Activated CD8-positive, alpha-beta memory T cell treated with anti-CD3 and anti-CD28 coated beads for 4 hours (primary cell): ENCODE results near the gene CD3E.

Experiments used
- DNase-seq, 2 donors: peaks; one replicate each; pipeline ENCODE4 v3.0.0-alpha.2; 2020; ENCODE audit warnings: low read depth in 2 of 2

CD3E gene

DNA sequence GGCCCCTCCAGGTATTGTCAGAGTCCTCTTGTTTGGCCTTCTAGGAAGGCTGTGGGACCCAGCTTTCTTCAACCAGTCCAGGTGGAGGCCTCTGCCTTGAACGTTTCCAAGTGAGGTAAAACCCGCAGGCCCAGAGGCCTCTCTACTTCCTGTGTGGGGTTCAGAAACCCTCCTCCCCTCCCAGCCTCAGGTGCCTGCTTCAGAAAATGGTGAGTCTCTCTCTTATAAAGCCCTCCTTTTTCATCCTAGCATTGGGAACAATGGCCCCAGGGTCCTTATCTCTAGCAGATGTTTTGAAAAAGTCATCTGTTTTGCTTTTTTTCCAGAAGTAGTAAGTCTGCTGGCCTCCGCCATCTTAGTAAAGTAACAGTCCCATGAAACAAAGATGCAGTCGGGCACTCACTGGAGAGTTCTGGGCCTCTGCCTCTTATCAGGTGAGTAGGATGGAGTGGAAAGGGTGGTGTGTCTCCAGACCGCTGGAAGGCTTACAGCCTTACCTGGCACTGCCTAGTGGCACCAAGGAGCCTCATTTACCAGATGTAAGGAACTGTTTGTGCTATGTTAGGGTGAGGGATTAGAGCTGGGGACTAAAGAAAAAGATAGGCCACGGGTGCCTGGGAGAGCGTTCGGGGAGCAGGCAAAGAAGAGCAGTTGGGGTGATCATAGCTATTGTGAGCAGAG is at the start of gene CD3E:
TSS of gene CD3E (plus strand) at position 163 of the 681 bp plus-strand sequence. CDS start at position 386, 223 bp downstream.
- peak in 1 of 2 donors; percentile 33 for DNase-seq

DNA sequence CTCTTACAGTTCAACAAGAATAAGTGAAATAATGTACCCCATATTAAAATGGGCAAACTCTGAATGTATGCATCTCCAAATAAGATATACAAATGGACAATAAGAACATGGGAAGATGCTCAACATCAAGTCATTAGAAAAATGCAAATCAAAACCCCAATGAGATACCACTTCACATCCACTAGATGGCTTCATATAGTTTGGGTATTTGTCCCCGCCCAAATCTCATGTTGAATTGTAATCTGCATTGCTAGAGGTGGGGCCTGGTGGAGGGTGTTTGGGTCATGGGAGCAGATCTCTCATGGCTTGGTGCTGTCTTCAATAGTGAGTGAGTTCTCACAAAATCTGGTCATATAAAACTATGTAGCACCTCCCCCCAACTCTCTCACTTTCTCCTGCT is 46.1 kb upstream of the CD3E start:
- DNase-seq: no peak

DNA sequence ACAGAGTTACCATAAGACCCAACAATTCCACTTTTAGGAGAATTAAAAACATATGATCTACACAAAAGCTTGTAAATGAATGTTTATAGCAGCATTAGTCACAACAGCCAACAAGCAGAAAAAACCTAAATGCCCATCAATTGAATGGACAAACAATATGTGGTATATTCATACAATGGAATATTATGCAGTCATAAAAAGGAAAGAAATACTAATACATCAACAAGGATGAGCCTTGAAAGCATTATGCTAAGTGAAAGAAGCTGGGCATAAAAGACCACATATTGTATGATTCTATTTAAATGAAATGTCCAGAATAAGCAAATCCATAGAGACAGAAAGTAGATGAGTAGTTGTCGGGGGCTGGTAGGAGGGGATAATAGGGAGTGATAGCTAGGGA is 45.4 kb upstream of the CD3E start:
- no peak for DNase-seq

DNA sequence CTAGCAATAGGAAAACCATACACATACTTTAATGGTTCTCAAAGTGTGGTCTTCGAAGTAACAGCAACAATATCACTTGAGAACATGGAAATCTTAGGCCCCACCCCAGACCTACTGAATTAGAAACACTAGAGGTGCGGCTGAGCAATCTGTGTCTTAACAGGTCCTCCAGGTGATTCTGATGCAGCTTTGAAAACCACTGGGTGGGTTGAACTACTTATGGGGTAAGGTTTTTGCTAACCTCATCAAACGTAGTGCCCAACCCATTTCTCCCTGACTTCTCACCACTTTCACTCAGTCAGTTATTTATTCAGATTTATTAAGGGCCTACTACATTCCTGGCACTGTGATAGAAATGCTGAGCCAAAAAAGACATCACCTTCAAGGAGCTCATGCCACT is 44.2 kb upstream of the CD3E start:
- DNase-seq: no peak

DNA sequence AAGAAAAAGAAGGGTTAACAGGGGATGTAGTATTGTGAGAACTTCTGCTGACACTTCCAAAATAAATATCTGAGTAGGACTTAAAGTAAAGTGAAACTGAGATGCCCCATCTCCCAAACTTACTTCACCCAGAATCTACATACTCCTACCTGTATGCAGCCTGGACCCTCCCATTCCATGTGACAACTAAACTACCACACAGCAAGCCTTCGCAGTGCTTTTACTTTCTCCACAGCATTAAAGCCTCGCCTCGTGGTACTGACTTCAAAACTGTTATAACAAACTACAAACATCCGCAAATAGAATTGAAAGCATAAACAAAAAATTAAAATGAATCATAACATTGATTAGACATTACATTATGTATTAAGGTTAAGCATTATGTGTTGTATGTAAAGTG is 41.4 kb upstream of the CD3E start:
- DNase-seq: no peak

DNA sequence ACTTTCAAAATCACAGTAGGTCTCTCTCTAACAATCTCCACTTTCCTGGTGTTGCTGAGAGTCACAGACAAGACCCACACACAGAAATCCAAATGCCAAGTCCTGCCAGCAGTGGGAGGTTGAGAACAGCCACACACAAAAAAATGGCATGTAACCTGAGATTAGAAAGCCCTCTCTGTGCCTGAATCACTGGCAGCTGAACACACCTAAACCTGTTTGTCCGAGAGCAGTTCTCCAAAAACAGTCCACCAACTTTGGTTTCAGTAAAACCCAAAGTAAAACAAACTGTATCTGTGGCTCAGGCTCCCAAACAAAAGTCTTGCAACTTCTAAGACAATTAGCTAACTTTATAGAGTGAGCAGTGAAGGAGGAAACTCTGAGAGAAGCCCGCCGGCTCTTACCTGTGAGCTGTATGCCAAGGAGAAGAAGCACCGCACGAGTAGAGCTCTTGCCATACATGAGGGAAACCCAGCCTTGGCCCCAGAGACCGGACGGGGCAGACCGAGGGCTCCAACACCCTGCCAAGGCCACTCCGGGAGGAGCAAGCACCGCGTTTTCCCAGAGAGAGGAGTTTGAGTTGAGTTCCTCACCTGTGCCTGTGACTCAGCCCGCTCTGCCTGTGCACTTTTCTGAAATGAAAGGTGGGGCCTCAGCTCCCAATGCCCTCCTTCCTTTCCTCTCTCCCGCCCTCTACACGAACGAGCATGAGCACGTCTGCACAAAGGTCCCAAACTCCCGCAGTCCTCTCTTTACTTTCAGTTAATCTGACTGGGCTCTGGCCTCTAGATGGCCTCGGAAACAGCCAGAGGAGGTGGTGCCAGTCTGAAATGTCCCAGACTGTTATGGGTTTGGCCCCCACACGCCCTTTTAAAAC is 40.6 kb upstream of the CD3E start, which contains the start of gene MPZL2:
TSS of gene MPZL2 (minus strand) at position 603 of the 874 bp plus-strand sequence. CDS start at position 459, 144 bp downstream.
- no peak for DNase-seq

DNA sequence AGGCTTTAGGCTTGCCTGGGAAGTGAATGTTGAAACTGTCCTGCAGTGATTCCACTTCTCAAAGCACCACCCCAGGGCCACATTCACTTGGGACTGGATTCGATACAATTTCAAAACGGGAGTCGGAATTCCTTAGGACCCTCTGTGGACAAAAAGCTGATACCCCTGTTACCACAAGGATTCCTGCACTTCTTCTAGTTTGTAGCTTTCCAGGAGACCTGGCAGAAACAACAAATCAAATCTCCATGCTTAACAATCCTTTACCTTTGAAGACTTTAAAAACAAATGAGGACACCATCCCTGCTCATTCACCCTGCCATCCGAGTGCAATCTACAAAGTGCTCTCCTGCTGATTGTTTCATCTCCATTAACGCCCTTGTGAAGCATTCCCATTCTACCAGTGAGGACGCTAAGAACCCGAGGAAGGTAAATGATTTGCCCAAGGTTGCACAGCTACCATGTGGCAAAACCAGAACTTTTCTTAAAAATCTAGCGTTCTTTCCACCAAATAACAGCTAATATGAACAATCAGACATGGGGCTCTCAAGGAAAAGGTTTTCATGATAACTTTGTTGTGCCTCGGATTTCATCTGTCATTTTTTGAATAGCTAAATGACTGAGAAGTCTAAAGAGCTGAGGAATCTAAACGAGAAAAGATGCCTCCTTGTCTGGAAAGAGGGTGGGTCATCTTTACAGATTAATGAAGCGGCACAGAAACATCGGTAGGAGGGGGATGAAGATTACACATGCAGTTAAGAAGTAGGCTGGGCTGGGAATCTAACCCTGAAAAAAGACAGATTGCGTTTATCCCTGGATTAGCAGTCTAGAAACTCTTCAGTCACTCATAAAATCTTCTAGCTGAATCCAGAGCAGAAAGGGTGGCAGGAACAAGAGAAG is 39.7 kb upstream of the CD3E start:
- DNase-seq: no peak

DNA sequence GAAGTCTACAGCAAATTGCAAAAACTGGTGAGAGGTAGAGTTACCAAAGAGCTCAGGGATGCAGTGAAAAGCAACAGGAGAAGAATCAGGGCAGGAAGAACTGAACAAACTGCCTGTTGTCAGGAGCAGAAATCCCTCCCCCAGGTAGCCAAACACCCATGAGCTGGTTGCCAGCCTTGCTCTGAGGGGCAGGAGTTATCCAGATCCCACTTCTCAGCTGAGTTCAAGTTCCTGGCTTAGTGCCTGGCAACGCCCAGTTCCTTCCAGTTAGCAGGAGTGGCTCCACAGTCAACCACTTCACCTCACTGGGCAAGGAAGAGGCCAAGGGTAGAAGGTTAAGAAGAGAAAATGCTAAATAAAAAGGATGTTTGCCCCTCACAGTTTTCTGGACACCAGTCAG is 38.6 kb upstream of the CD3E start:
- no peak for DNase-seq

DNA sequence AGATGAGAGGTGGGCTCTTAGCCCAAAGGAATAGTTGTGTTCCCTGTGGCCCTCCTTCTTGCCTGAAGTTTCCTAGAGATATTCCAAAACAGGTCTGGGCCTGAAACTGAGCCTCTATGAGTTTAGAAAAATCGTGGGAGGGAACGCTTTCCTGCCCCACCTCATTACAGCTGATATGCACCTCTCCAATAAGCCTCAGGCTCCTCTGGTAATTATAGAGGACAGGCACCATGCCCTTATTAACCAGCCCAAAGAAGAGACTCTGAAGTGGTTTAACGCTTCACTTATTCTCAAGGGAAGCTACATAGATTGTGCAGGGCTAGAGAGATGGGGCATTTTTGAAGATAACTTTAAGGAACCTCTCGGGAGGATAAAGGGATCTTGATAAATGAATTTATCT is 37.0 kb upstream of the CD3E start:
- no peak for DNase-seq

DNA sequence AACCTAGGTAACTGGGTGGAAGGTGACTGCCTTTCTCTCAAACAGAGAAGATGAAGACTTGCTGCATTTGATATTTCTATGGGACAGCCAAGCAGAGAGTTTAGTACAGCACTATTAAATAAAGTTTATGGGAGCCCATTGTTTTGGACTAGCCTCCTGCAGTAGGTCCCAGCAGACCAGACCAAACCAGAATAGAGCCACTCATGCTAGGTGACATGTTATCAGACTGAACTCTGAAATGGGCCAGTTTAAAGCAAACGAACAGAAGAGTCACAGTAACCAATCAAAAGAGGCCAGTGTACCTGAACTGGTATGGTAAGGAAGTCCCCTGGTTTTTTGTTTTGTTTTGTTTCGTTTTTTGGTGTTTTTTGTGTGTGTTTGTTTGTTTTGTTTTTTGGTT is 32.5 kb upstream of the CD3E start:
- DNase-seq: no peak

DNA sequence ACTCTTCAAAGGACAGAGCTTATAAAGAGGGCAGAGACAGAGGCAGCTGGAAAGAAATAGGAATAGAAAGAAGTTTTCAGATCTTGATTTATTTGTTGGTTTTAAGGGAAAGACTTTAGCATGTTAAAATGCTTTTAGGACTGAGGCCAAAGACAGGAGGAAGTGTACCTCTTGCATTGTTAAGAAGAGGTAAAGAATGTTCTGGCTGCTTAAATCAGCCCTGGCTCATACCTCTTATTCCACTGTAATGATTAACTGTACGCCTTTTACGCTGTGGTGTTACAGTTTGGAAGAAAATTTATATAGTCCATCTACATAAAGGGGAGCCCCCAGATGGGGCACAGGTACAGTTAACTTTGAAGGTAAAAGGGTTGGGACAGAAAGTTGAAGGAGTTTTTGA is 30.3 kb upstream of the CD3E start:
- no peak for DNase-seq

DNA sequence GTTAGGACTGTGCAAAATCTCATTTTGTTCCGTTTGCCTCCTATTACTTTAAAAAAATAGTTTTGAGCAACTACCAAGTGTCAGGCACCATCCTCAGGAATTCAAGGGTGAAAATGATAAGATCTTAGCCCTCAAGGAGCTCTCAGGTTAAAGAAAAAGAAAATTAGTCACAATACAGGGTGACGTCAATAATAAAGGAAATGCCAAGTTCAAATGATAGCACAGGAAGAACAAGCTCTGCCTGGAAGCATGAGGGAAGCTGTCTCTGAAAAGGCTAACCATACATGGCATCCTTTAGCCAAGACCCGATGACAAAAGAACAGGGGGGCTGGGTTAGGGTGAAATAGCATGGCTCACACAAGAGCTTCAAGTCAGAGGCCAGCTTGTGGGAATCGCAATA is 29.4 kb upstream of the CD3E start:
- no peak for DNase-seq

DNA sequence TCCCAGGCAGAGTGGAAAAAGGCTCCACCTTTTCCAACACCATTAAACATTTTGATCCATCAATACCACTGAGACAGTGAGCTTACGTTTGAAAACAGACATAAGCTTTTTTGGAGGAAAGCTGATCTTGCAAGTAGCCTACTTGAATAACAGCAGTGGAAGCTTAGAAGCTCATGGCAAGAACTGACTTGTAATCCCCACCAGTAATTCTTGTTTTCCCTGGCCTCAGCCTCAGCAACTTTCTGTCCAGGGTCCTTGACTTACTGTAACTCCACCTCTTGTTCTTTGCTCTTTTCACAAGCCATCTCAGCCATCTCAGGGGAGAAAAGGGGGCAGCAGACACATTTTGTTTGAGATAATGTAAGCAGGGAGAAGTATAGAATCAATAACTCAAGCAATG is 28.1 kb upstream of the CD3E start:
- no peak for DNase-seq

DNA sequence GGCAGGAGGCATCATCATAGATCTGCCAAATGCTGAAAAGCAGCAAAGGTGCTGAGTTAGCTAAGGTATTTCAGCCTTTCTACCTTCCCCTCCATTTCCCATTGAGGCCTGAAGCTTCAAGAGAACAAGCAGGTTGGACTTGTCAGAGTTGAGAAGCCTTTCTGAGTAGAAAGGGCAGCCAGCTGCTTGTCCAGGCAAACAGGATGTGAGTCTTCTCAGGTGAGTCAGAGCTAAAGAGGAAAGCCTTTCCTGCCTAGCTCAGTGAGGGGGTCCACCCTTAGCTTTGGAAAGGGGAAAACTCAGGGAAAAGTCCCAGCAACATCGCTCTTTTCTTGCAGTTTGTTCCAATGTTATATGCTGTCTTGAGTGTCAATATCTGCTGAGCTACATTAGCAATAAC is 27.2 kb upstream of the CD3E start:
- no peak for DNase-seq

DNA sequence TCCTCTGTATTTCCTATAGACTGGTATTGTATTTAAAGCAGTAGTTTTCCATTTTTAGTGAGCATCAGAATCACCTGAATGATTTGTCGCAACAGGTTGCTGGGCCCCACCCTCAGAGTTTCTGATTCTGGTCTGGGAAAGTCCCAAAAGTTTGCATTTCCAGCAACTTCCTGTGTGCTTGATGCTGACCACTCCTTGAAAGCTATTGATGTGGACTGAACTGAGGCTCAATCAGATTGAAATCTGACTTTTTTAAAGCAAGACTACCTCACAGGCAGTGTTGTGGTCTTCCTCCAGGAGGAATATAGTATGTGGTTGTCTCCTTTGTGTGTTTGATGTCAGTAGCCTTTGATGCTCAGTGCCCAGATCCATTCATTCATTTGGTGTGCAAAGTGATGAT is 23.2 kb upstream of the CD3E start:
- no peak for DNase-seq

DNA sequence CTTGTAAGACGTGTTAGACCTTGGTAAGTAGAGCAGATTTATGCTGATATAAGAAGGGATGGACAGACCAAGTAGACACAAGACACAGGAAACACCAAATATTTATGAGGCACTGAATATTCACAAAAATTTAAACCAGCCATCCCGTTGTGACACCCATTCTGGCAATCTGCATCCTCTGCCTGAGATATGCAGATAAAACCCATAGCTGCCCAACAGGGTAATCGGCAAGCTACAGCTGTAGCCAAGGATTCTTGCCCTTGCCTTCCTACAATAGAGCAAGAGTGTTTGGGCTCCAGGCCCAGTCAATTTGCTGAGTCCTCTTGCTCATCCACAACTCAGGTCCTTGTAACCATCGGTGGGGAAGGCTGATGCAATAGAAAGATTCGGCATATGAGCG is 21.9 kb upstream of the CD3E start:
- no peak for DNase-seq

DNA sequence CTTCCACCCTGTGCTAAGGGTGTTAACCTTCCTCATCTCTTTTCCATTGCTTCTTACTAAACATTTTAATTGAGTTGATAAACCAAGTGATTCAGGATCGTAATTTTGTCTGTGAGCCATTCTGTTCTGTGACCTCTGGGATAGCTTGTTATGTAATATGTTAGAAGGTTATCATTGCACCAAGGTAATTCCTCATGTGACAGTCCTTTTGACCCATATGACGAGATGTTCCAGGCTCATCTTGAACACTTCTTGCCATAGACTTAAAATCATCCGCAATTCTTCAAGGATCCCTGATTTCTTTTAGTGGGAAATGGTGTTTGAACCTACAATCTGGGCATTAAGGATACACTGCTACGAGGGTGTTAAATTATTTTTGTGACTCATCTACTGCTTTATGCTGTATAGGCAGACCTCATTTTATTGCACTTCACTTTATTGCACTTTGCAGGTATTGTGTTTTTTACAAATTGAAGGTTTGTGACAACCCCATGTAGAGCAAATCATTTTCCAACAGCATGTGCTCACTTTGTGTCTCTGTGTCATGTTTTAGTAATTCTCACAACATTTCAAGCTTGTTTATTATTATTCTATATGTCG is 21.4 kb upstream of the CD3E start:
- DNase-seq: no peak

DNA sequence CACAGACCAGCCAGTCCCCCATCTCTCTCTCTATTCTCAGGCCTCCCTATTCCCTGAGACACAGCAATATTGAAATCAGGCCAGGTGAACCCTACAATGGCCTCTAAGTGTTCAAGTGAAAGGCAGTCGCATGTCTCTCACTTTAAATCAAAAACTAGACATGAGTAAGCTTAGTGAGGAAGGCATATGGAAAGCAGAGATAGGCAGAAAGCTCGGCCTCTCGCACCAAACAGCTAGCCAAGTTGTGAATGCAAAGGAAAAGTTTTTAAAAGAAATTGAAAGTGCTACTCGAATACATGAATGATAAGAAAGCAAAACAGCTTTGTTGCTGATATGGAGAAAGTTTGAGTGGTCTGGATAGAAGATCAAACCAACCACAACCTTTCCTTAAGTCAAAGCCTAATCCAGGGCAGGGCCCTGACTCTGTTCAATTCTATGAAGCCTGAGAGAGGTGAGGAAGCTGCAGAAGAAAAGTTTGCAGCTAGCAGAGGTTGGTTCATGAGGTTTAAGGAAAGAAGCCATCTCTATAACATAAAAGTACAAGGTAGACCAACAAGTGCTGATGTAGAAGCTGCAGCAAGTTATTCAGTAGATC is 20.7 kb upstream of the CD3E start:
- DNase-seq: no peak

DNA sequence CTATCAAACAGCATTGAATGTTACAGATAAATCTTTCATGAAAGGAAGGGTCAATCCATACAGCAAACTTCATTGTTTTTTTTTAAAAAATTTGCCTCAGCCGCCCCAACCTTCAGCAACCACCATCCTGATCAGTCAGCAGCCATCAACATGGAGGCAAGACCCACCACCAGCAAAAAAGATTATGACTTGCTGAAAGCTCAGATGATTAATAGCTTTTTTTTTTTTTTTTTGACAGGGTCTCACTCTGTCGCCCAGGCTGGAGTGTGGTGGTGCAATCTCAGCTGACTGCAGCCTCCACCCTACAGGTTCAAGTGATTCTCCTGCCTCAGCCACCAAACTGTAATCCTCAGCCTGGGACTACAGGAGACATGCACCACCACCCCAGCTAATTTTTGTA is 18.0 kb upstream of the CD3E start:
- no peak for DNase-seq

DNA sequence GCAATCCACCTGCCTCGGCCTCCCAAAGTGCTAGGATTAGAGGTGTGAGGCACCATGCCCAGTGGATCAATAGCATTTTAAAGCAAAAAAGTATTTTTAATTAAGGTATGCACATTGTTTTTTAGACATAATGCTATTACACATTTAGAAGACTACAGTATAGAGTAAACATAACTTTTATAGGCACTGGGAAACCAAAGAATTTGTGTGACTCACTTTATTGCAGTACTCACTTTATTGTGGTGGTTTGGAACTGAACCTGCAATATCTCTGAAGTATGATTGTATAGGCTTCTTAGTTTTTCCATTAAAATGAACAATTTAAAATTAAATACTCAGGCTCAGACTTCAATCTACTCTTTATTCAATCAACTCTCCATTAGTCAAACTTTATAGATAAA is 17.5 kb upstream of the CD3E start:
- no peak for DNase-seq

DNA sequence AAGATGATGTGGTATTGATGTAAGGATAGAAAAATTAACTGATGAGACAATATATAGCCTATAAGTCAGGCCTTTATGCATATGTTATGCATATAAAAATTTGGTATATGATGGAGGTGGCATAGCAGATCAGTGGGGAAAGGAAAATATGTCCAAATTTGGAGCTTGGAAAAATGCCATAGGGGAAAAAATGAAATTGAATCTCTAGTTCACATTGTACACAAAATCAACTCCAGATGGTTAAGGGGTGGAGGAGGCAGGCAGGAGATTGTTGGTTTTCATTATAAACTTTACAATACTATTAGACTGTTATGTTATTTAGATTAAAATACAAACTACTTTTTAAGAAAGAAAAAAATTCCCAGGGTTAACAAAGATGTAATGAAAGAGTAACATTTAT is 15.1 kb upstream of the CD3E start:
- no peak for DNase-seq
